Stimulated activated CD8-positive, alpha-beta memory T cell treated with anti-CD3 and anti-CD28 coated beads, Interleukin-4, amount 100 ng/mL, for 24 hours (primary cell): ENCODE data around the gene KCNAB1.
"Not testable (repeated sequence)": the region's sequence is repeated elsewhere in the genome, so short reads cannot be mapped to it uniquely, and the experiment has no call there.

Experiments used
- DNase-seq: peaks from one replicate; pipeline ENCODE4 v3.0.0-alpha.2; 2020; ENCODE audit warnings: low read depth

KCNAB1 gene

GRCh38 chr3:156120528-156121251 lies at the start of gene KCNAB1:
TSS of gene KCNAB1 (plus strand) at chr3:156120578.
- DNase-seq: no peak

- no peak for DNase-seq
Measured at GRCh38 chr3:156071031-156071430, 49.3 kb upstream of the KCNAB1 start.

- DNase-seq: not testable (repeated sequence)
Measured at GRCh38 chr3:156072950-156073657, 47.3 kb upstream of the KCNAB1 start.

DNA sequence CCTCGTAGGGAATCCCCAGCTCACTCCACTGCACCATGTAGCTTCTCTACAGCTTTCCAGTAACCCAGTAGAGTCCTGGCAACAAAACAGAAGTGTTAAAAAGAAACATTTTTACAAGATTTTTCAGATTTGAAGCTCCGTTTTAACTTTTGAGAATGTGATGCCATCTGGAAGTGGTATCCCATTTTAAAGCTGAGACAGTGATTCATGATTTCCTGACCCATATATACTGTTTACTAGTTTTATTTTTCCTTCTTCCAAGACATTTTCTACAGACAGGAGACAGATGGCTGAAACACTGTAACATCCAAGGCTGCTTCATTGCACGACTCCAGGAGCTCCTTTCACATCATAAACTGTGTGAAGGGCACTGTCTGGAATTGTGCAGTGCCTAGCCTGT lies 30.3 kb upstream of the KCNAB1 start:
- no peak for DNase-seq

GRCh38 chr3:156093964-156094363 lies 26.4 kb upstream of the KCNAB1 start:
- no peak for DNase-seq

DNA sequence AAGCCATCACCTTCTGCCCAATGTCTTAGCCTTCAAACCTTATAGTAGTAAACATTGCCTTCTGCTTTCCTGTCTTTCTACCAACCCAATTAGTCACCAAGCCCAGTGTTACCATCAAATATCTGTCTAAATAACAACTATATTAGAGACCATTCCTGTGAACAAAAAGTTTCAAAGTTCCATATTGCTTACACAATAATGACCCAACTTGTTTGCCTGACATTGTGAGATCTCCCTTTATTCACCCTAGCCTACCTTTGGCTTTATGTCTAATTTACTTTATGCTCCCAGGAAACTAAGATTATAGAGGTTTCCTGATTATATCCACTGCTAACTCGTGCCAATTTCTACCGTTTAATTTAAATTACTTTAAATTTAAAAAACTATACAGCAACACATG lies 26.0 kb upstream of the KCNAB1 start:
- DNase-seq: no peak

- not testable (repeated sequence) for DNase-seq
Measured at GRCh38 chr3:156095652-156096051, 24.7 kb upstream of the KCNAB1 start.

DNA sequence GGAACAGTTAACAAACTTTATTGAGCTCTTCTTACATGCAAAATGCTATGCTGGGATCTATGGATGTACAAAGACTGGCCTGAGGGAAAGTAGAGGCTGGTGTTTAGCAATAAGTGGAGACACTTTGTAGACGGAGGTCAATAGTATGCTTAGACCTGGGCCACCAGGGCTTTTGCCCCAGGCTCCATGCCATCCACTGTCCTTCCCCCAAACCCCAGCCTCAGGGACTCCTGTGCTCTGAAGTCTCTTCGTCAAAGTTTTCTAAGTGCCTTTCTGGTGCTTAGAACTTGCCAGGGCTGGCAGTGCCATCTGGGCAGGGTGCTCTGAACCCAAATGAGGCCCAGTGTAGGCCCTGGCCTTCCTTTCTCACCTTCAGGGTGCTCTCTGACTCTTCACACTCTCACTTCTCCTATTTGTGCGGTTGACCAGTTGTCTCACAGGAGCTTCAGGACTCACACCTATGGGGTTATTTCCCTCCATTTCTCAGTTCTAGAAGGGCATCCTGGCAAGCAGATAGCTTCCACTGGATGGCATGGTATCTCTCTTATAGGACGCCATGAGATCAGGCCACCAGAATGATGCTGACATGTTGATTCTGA lies 21.8 kb upstream of the KCNAB1 start:
- DNase-seq: no peak

- not testable (repeated sequence) for DNase-seq
Measured at GRCh38 chr3:156099348-156099747, 21.0 kb upstream of the KCNAB1 start.

DNA sequence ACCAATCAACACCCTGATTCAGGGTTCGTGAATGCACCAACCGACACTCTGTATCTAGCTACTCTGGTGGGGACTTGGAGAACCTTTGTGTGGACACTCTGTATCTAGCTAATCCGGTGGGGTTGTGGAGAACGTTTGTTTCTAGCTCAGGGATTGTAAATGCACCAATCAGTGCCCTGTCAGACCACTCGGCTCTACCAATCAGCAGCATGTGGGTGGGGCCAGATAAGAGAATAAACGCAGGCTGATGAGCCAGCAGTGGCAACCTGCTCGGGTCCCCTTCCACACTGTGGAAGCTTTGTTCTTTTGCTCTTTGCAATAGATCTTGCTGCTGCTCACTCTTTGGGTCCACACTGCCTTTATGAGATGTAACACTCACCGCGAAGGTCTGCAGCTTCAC lies 20.4 kb upstream of the KCNAB1 start:
- not testable (repeated sequence) for DNase-seq

DNA sequence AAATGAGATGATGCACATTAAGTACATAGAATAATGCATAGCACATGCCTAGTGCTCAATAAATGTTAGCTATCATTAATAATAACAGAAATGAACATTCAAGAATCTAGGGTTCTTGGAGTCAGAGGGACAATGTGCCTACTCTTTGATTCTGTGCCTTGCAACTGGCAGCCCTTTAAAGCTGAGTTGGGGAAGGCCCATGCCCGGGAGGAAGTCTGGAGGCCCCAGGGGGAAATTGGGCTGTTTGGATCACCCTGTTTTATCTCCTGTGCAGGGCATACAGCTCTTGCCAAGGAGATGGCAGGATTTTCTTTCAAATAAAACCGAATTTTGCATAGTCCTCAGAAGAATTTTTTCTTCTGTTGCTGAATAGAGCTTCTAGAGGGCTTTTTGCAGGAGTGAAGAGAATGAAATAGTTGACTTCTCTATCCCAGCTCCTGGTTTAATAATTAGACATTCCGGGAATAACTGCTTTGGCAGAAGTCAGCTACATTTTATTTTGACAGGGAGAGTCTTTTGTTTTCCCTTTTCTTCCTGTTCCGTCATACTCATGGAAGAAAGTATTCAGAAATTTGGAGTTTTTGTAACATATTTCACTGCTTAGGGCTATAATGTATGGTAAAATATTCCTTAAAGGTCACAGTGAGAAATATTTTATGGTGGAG lies 18.0 kb upstream of the KCNAB1 start:
- no peak for DNase-seq

DNA sequence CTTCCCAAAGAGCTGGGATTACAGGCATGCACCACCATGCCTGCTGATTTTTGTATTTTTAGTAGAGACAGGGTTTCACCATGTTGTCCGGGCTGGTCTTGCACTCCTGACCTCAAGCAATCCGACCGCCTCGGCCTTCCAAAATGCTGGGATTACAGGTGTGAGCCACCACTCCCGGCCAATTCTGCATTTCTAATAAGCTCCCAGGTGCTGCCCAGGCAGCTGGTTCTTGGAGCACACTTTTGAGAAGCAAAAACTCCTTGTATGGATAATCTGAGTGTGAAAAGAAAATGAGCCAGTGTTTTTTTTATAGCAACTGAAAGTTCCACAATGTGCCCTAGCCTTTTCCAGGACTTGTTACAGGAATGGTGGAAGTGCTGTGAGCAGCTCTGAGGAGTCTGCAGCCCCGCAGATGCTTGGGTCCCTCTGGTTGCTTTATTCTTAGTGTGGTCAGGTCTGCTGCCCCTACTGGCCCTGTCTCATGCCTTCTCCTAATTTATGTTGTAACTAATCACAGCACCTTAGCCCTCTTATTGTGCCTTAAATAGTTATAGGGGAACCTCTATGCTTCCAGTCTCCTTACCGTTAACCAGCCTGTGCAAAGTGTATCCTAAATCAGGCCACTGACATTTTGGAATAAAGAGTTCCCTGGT lies 13.5 kb upstream of the KCNAB1 start:
- no peak for DNase-seq

- DNase-seq: no peak
Measured at GRCh38 chr3:156107504-156107903, 12.9 kb upstream of the KCNAB1 start.

- DNase-seq: no peak
Measured at GRCh38 chr3:156108616-156109015, 11.8 kb upstream of the KCNAB1 start.

GRCh38 chr3:156109989-156110388 lies 10.4 kb upstream of the KCNAB1 start:
- DNase-seq: no peak

DNA sequence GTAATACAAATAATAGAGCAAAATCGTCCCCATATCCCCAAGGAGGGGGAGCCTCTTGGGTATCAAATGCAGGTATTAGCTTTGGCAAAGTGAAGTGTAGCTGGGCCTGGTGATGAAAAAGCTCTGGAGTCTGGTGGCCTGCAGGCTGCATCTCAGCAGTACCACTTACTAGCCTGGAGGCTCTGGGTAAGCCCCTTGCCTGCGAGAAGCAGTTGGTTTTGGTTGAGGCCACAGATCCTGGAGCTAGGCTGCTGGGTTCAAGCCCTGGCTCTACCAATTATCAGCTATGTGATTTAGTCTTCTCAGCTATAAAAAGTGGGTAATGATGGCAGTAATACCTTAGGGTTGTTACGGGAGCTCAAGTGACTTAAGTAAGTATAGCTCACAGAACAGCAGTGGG lies 6.1 kb downstream of the KCNAB1 start:
- DNase-seq: no peak

GRCh38 chr3:156131241-156131640 lies 10.9 kb downstream of the KCNAB1 start:
- DNase-seq: no peak

GRCh38 chr3:156131799-156132198 lies 11.4 kb downstream of the KCNAB1 start:
- DNase-seq: no peak

DNA sequence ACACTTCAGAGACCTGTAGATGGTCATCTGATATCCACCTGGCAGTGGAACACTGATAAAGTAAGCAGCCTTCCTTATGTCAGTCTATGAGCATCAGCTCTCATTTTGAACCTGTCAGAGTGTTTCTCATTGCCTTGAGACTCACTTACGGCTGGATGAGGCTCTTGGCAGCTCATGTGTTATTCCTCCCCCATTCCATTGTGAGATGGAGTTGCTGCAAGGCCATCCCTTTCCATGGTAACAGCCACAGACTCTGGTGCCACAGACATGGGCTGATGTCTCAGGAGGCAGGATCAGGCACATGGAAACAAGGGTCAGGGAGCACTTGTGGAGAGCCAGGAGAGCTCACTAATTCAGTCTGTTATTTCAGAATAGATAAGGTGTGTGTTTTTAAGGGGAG lies 11.9 kb downstream of the KCNAB1 start:
- DNase-seq: no peak

- no peak for DNase-seq
Measured at GRCh38 chr3:156133076-156133475, 12.7 kb downstream of the KCNAB1 start.

GRCh38 chr3:156135921-156136638 lies 15.7 kb downstream of the KCNAB1 start:
- DNase-seq: no peak

GRCh38 chr3:156137397-156137796 lies 17.0 kb downstream of the KCNAB1 start:
- DNase-seq: not testable (repeated sequence)
